ENCODE data around the gene ZNF568. TPM values are rescaled to one million over a fixed set of nuclear protein-coding genes. Genes with fewer than 3 reads are reported as not detected.

Gene ZNF568
- total RNA-seq, 1 donor from 2014 or later, result 7.6 TPM

- H3K36me3 Mint-ChIP-seq (ENCODE audit: low read depth), result peaks cover 4% of the 10 kb centered on the region
- no peak overlapping the region for H3K27ac Mint-ChIP-seq (ENCODE audit: unreplicated experiment)
- peaks cover 48% of the 10 kb centered on the region for H3K9me3 Mint-ChIP-seq (ENCODE audit: low read depth)
- no peak overlapping the region for H3K4me3 Mint-ChIP-seq (ENCODE audit: unreplicated experiment)
- no peak for TF ChIP-seq CTCF (IDR thresholded peaks at IDR 0.05)
- H3K4me1 Mint-ChIP-seq (ENCODE audit: low read depth), result no peaks in the 10 kb centered on the region
- no peak for DNase-seq (ENCODE audit: low spot score)
- H3K27me3 Mint-ChIP-seq (ENCODE audit: low read depth), result no peaks in the 10 kb centered on the region
These were observed 98.3 kb downstream of the ZNF568 start for GRCh38 chr19:37014456-37014855.

GRCh38 chr19:37045140-37045539 is 129.0 kb downstream of the ZNF568 start:
- Mint-ChIP-seq H3K4me3 (ENCODE audit: unreplicated experiment) (no peak overlapping the region), H3K4me1 (ENCODE audit: low read depth) (no peaks in the 10 kb centered on the region), H3K27me3 (ENCODE audit: low read depth) (no peaks in the 10 kb centered on the region), H3K27ac (ENCODE audit: unreplicated experiment) (no peak overlapping the region), H3K36me3 (ENCODE audit: low read depth) (no peaks in the 10 kb centered on the region), H3K9me3 (ENCODE audit: low read depth) (peaks cover 47% of the 10 kb centered on the region)
- no peak for TF ChIP-seq CTCF (IDR thresholded peaks at IDR 0.05)
- no peak for DNase-seq (ENCODE audit: low spot score)

Other genes starting within 250 kb of the ZNF568 start
- 8.0 to 10.2 TPM (median 8.9 TPM) in 3 replicates for gene ZNF461, start 249.5 kb upstream of the ZNF568 start, total RNA-seq
- 4.9 to 6.9 TPM (median 6.4 TPM) in 3 replicates for gene ZNF567, start 228.7 kb upstream of the ZNF568 start, total RNA-seq
- gene ZNF850, start 143.5 kb upstream of the ZNF568 start, total RNA-seq, result 2.5 to 7.5 TPM (median 4.0 TPM) in 3 replicates
- gene ZNF790, start 77.9 kb upstream of the ZNF568 start, total RNA-seq, result 8.1 to 10.2 TPM (median 8.1 TPM) in 3 replicates
- 3.3 to 6.6 TPM (median 4.7 TPM) in 3 replicates for gene ZNF345, start 65.5 kb upstream of the ZNF568 start, total RNA-seq
- gene ZNF829, start within 50 bp of the ZNF568 start, total RNA-seq, result 2.0 to 4.1 TPM (median 2.1 TPM) in 3 replicates
- gene ZNF420, start 162.1 kb downstream of the ZNF568 start, total RNA-seq, result 7.1 to 12.0 TPM (median 7.3 TPM) in 3 replicates

All from chondrocyte (in vitro differentiated cells).